ENCODE results near the gene JAM2.
"Not testable (repeated sequence)": the region's sequence is repeated elsewhere in the genome, so short reads cannot be mapped to it uniquely, and the experiment has no call there.

The JAM2 gene, protein sequence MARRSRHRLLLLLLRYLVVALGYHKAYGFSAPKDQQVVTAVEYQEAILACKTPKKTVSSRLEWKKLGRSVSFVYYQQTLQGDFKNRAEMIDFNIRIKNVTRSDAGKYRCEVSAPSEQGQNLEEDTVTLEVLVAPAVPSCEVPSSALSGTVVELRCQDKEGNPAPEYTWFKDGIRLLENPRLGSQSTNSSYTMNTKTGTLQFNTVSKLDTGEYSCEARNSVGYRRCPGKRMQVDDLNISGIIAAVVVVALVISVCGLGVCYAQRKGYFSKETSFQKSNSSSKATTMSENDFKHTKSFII

GRCh38 chr21:25638660-25639550, at the start of gene JAM2:
JAM2 (plus strand) TSS chr21:25639258; CDS start chr21:25639822, 564 bp downstream.
- peak; percentile 68 for DNase-seq

DNA sequence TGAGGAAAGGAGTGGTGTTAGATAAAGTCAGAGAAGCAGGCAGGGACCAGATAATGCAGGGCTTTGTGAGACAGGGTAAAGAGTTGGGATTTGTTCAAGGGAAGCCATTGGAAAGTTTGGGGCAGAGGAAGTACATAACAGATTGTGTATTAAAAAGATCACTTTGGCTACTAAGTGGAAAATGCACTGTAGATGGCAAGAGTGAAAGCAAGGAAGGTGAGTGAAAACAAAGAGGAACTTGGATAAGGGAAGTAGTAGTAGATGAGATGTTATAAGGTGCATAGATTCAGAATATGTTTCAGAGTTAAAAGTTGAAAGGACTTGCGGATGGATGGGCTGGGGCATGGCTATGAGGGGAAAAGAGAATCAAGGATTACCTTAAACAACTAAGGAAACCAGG, 49.2 kb upstream of the JAM2 start:
- no peak for DNase-seq

GRCh38 chr21:25607151-25608043, 31.7 kb upstream of the JAM2 start, which contains the start of gene MRPL39:
MRPL39 (minus strand) TSS chr21:25607481; CDS start chr21:25607475, 6 bp downstream.
- DNase-seq = peak; percentile 95

DNA sequence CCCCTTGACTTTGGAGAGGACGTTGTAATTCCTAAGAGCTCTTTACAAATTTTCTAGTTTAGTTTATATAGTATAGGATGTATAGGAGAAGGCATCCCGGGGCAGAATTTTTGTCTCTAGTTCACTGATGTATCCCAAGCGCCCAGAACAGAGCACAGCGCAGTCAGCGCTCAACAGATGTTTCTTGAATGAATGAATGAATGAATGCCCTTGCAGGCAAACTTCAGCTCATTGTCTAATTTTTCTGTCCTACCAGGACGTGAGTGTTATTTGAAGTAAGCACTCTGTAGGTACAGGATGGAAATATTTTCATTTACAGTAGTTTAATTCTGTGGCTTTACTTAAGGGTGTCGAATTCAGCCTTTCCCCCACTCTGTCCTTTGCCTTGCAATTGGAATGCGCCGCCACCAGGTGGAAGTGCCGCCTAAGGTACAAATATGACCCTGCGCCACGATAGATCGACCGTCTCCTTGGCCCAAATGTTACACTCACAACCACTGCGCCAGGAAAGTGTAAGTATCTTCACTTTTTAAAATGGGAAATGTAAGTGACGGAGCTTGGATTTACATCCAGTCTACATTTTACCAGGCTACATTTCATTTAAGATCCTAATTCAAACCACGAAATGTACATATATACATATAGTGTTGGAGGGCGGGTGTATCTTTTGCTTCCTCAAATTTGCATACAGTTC, 30.9 kb upstream of the JAM2 start:
- DNase-seq = peak; percentile 84

DNA sequence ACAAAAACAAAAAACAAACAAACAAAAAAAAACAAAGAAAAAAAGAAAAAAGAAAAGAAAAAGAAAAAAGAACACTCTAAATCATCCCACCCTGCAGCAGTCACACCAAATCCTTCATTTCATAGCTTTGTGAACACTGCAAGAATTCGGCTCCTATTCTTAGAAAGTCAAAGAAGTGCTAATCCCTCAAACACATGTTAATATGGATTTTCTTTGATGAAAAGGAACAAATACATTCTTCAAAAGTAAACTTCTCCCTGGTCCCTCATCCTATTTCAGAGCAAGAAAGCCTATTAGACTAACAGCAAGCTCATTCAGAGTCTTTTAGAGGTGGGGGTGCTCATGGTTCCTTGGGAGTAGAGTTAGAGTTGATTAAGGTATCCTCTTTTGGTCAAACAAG, 24.6 kb upstream of the JAM2 start:
- DNase-seq = no peak

GRCh38 chr21:25615880-25616279, 23.2 kb upstream of the JAM2 start:
- DNase-seq = no peak

DNA sequence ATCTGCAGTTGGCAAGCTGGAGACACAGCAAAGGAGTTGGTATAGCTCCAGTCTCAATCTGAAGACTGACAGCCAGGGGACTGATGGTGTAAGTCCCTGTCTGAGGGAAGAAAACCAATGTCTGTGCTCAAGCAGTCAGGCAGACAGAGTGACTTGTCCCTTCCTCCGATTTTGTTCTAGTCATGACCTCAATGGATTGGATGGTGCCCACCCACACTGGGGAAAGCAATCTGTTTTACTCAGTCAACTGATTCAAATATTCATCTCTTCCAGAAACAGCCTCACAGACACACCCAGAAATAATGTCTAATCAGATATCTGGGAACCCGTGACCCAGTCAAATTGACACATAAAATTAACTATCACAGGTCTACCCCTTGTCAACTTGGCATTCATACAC, 19.9 kb upstream of the JAM2 start:
- DNase-seq = no peak

- DNase-seq = no peak
Measured at GRCh38 chr21:25624511-25624910, 14.5 kb upstream of the JAM2 start.

DNA sequence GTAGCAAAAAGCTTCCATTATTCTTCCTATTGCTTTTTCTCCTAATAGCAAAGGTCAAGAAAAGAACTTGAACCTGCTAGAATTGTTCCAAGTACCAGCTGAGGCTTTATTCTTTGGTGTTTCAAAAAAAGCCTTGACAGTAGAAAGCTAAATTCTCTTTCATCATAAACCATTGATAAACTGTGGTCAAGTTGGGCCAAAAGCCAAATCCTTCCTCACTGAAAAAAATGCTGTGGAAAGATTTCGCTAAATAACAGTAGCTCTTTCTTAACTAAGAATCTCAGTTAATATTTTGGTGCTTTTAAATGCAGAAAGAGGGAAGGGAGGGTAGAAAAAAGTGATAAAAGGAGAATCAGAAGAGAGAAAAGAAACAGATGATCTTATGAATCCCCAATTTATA, 14.0 kb upstream of the JAM2 start:
- no peak for DNase-seq

- DNase-seq = not testable (repeated sequence)
Measured at GRCh38 chr21:25625776-25626555, 13.1 kb upstream of the JAM2 start.

DNA sequence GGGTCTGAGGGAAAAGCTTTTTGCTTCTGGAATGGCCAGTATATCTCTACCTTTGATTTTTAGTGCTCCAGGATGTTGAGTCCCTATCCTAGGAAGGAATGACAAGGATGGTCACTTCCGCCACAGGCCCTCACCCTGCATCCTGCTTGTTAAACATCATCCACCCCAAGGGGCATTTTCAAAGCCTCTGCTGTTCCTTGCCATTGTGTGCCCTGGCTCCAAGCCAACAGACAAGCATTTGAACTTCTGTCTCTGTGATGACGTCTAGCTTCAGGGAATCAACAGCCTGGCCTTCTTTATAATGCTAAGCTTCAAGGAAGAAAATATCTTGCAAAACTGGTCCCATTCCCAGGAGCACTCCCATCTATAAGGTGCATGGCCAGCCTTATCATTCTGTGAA, 12.3 kb upstream of the JAM2 start:
- DNase-seq = no peak

- no peak for DNase-seq
Measured at GRCh38 chr21:25632296-25632695, 6.8 kb upstream of the JAM2 start.

DNA sequence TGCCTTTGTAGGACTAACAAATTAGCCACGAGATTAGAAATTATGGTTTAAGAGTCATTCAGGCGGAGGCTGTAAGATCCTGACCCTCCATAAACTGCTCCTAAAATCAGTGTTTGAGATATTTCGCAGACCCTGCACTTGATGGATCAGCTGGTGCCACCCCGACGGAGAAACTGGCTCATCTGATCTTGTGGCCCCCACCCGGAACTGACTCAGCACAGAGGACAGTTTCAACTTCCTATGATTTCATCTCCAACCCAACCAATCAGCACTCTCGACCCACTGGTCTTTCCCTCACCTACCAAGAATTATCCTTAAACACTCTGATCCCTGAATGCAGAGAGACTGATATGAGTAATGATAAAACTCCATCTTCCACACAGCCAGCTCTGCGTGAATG, 3.7 kb upstream of the JAM2 start:
- no peak for DNase-seq

DNA sequence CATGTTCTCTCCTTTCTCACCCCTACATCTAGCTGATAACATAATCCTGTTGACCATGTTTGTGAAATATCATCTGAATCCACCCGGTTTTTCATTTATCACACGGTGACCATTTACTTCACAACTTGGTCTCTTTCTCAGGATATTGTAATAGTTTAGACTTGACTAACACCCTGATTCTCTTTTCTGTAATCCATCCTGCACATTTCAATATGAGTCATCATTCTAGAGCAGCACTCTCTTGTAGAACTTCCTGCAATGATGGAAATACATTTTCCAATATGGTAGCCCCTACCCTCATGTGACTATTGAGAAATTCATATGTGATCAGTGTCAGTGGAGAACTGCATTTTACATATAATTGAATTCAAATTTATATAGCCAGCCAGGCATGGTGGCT, 2.3 kb upstream of the JAM2 start:
- DNase-seq = no peak

GRCh38 chr21:25637851-25638659, 1.0 kb upstream of the JAM2 start:
- DNase-seq = no peak

- DNase-seq = peak; percentile 82
Measured at GRCh38 chr21:25639551-25640201, 618 bp downstream of the JAM2 start.

GRCh38 chr21:25640202-25640942, 1.3 kb downstream of the JAM2 start:
- DNase-seq = peak; percentile 65

GRCh38 chr21:25640943-25641292, 1.9 kb downstream of the JAM2 start:
- no peak for DNase-seq

GRCh38 chr21:25643486-25643885, 4.4 kb downstream of the JAM2 start:
- DNase-seq = no peak

Data from islet precursor cell (in vitro differentiated cells).